Gastroesophageal sphincter (tissue), 3 donors: ENCODE results near the gene PRSS3.

Source experiments
- EP300 ChIP-seq: sonication (generic); formaldehyde crosslinking; IDR thresholded peaks from one replicate; pipeline ENCODE4 v1.6.1; 2017; ENCODE audit warnings: antibody characterized with exemption, mild to moderate bottlenecking
- POLR2A ChIP-seq, 2 donors: fragments of 450-650 bp; IDR thresholded peaks; one replicate each; pipeline ENCODE4 v1.6.1; 2017; ENCODE audit warnings: antibody characterized with exemption in 2 of 2, mild to moderate bottlenecking in 2 of 2, moderate library complexity in 1 of 2
- POLR2AphosphoS5 ChIP-seq: sonication (generic); formaldehyde crosslinking; IDR thresholded peaks from one replicate; pipeline ENCODE4 v1.6.1; 2017; ENCODE audit warnings: antibody characterized with exemption
- TF ChIP-seq, protein P1 (sequence below), 4 experiments: fragments of 200-600 bp in 2 of 4; fragments of 450-650 bp in 2 of 4; sonication (generic) in 1 of 4; IDR thresholded peaks; one replicate each; pipeline ENCODE4 v1.5.1; 2017 to 2019; ENCODE audit warnings: antibody characterized with exemption in 4 of 4, mild to moderate bottlenecking in 2 of 4, moderate library complexity in 2 of 4

DNA sequence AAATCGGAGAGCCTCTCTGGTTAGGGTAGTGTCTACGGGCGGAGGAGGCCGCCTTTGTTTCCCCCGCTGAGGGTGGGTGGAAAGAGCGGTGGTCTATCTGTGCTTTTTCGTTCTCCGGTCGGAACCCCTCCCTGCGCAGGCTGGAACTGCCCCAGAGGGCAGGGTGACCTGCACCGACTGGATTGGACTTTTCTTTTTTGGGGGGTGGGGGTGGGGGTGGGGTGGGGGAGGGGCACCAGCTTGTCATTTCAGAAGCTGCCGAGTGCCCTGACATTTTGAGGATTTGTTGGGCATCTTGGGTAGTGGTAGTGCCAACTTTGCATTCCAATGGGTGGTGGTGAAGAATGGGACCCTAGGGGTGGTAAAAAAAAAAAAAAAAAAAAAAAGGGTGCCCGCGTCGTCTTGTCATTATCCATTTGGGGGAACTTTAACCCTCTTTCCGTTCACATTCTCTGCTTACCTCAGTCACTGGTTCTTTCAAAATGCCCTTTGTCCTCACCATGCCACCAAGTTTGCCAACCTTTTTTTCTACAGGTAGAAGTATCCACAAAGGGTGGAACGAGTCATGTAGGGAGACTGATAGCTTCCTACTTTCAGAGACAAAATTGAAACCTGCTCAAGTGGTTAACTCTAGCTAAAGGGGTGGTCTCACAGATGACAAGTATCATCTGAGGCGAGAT, 22.9 kb downstream of the PRSS3 start:
- TF ChIP-seq, protein P1, sequence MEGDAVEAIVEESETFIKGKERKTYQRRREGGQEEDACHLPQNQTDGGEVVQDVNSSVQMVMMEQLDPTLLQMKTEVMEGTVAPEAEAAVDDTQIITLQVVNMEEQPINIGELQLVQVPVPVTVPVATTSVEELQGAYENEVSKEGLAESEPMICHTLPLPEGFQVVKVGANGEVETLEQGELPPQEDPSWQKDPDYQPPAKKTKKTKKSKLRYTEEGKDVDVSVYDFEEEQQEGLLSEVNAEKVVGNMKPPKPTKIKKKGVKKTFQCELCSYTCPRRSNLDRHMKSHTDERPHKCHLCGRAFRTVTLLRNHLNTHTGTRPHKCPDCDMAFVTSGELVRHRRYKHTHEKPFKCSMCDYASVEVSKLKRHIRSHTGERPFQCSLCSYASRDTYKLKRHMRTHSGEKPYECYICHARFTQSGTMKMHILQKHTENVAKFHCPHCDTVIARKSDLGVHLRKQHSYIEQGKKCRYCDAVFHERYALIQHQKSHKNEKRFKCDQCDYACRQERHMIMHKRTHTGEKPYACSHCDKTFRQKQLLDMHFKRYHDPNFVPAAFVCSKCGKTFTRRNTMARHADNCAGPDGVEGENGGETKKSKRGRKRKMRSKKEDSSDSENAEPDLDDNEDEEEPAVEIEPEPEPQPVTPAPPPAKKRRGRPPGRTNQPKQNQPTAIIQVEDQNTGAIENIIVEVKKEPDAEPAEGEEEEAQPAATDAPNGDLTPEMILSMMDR (IDR thresholded peaks at IDR 0.05): no peak
- TF ChIP-seq POLR2A (IDR thresholded peaks at IDR 0.05) (no peak), POLR2AphosphoS5 (peak; percentile 15), EP300 (no peak)
